Measurements from ENCODE around the gene DAG1.

Gene DAG1

GRCh38 chr3:49530231-49530630 lies 60.2 kb downstream of the DAG1 start:
- H3K4me1 ChIP-seq (ENCODE audit: control insufficient read depth in 1 of 2, insufficient read depth in 1 of 2, low read depth in 1 of 2, low read length in 1 of 2) = no peaks in the 10 kb centered on the region
- H3K4me3 ChIP-seq (ENCODE audit: low read depth in 1 of 2, low read length in 1 of 2) = no peak overlapping the region
- H3K27me3 ChIP-seq = no peaks in the 10 kb centered on the region
- H3K27ac ChIP-seq = no peak overlapping the region
- no peaks in the 10 kb centered on the region for H3K9me3 ChIP-seq
- H3K36me3 ChIP-seq = peaks cover 28% of the 10 kb centered on the region
- no peak for TF ChIP-seq CTCF (IDR thresholded peaks at IDR 0.05)

GRCh38 chr3:49530701-49531100 lies 60.6 kb downstream of the DAG1 start:
- TF ChIP-seq CTCF (IDR thresholded peaks at IDR 0.05) = no peak
- H3K9me3 ChIP-seq = no peaks in the 10 kb centered on the region
- no peak overlapping the region for H3K27ac ChIP-seq
- no peak overlapping the region for H3K4me3 ChIP-seq (ENCODE audit: low read depth in 1 of 2, low read length in 1 of 2)
- H3K36me3 ChIP-seq = peaks cover 28% of the 10 kb centered on the region
- H3K27me3 ChIP-seq = no peaks in the 10 kb centered on the region
- H3K4me1 ChIP-seq (ENCODE audit: control insufficient read depth in 1 of 2, insufficient read depth in 1 of 2, low read depth in 1 of 2, low read length in 1 of 2) = no peaks in the 10 kb centered on the region

- peaks cover 28% of the 10 kb centered on the region for H3K36me3 ChIP-seq
- H3K4me1 ChIP-seq (ENCODE audit: control insufficient read depth in 1 of 2, insufficient read depth in 1 of 2, low read depth in 1 of 2, low read length in 1 of 2) = no peaks in the 10 kb centered on the region
- no peak overlapping the region for H3K4me3 ChIP-seq (ENCODE audit: low read depth in 1 of 2, low read length in 1 of 2)
- H3K27me3 ChIP-seq = no peaks in the 10 kb centered on the region
- TF ChIP-seq CTCF (IDR thresholded peaks at IDR 0.05) = no peak
- H3K9me3 ChIP-seq = no peaks in the 10 kb centered on the region
- no peak overlapping the region for H3K27ac ChIP-seq
Observed at GRCh38 chr3:49531218-49531617, 61.2 kb downstream of the DAG1 start.

- H3K27ac ChIP-seq = no peak overlapping the region
- H3K4me3 ChIP-seq (ENCODE audit: low read depth in 1 of 2, low read length in 1 of 2) = no peak overlapping the region
- no peaks in the 10 kb centered on the region for H3K27me3 ChIP-seq
- H3K36me3 ChIP-seq = peaks cover 28% of the 10 kb centered on the region
- H3K9me3 ChIP-seq = no peaks in the 10 kb centered on the region
- no peak for TF ChIP-seq CTCF (IDR thresholded peaks at IDR 0.05)
- H3K4me1 ChIP-seq (ENCODE audit: control insufficient read depth in 1 of 2, insufficient read depth in 1 of 2, low read depth in 1 of 2, low read length in 1 of 2) = no peaks in the 10 kb centered on the region
Observed at GRCh38 chr3:49531715-49532114, 61.6 kb downstream of the DAG1 start.

- Histone ChIP-seq H3K4me1 (ENCODE audit: control insufficient read depth in 1 of 2, insufficient read depth in 1 of 2, low read depth in 1 of 2, low read length in 1 of 2) (no peaks in the 10 kb centered on the region), H3K4me3 (ENCODE audit: low read depth in 1 of 2, low read length in 1 of 2) (no peak overlapping the region), H3K9me3 (no peaks in the 10 kb centered on the region), H3K27me3 (no peaks in the 10 kb centered on the region), H3K27ac (no peak overlapping the region), H3K36me3 (peaks cover 28% of the 10 kb centered on the region)
- TF ChIP-seq CTCF (IDR thresholded peaks at IDR 0.05) = no peak
Observed at GRCh38 chr3:49533031-49533430, 63.0 kb downstream of the DAG1 start.

Measured in neutrophil (primary cell).